ENCODE results near the gene TRIM71. TPM values are rescaled to one million over a fixed set of nuclear protein-coding genes. Genes with fewer than 3 reads are reported as not detected.

The TRIM71 gene
- polyA plus RNA-seq, 3 donors: 0.02 to 0.33 (median 0.06) TPM

DNA sequence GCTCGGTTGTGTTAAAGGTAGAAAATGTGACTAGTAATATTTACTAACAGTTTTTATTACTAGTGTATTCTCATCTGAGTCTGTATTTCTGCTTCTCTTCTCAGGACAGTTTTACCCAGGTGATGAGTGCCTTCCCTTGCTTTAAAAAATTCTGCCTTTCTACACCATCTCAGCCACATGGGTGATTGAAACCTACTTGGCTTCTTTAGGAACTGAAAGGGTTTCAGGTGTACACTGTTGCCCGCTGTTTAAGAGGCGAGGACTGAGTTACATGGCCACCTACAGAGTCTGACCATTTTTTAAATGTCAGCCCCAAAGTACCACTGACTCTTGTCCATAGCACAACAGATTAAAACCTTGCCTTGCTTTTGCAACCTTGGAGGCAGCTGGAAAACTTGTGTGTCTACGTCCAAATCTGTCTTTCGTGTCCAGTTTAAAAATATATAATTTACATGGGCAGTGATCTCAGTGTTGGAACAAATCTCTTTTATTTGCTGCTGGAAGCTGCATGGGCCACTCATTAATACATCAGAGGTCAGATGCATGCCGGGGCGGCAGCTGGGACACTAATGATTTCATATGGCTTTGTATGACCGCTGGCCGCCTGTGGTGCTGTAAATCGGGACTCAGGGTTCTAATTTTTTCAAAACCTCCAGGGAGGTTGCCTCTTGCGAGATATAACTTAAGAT lies 44.6 kb downstream of the TRIM71 start:
- TF ChIP-seq, protein P1, sequence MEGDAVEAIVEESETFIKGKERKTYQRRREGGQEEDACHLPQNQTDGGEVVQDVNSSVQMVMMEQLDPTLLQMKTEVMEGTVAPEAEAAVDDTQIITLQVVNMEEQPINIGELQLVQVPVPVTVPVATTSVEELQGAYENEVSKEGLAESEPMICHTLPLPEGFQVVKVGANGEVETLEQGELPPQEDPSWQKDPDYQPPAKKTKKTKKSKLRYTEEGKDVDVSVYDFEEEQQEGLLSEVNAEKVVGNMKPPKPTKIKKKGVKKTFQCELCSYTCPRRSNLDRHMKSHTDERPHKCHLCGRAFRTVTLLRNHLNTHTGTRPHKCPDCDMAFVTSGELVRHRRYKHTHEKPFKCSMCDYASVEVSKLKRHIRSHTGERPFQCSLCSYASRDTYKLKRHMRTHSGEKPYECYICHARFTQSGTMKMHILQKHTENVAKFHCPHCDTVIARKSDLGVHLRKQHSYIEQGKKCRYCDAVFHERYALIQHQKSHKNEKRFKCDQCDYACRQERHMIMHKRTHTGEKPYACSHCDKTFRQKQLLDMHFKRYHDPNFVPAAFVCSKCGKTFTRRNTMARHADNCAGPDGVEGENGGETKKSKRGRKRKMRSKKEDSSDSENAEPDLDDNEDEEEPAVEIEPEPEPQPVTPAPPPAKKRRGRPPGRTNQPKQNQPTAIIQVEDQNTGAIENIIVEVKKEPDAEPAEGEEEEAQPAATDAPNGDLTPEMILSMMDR (IDR thresholded peaks at IDR 0.05): no peak
- Histone ChIP-seq H3K9ac (ENCODE audit: insufficient read depth, low read length, poor library complexity, severe bottlenecking) (no peak overlapping the region), H3K27me3 (ENCODE audit: control insufficient read depth in 2 of 2, insufficient read depth in 2 of 2, low read length in 2 of 2) (no peaks in the 10 kb centered on the region), H3K79me2 (ENCODE audit: insufficient read depth, low read length) (peaks cover 7% of the 10 kb centered on the region), H3K4me3 (replicated peaks in 1 of 3; ENCODE audit: low read depth in 2 of 3, low read length in 3 of 3) (no peak overlapping the region), H3K4me2 (replicated peaks; ENCODE audit: extremely low read depth, low read length, poor library complexity, severe bottlenecking) (no peak overlapping the region), H3K36me3 (replicated peaks in 1 of 2; ENCODE audit: control insufficient read depth in 1 of 2, insufficient read depth in 2 of 2, low read length in 2 of 2) (no peaks in the 10 kb centered on the region), H3K27ac (ENCODE audit: low read depth in 1 of 2, low read length in 2 of 2) (no peak overlapping the region), H4K20me1 (ENCODE audit: insufficient read depth, low read length) (no peaks in the 10 kb centered on the region), H3K4me1 (ENCODE audit: control insufficient read depth in 1 of 2, insufficient read depth in 2 of 2, low read length in 2 of 2) (peaks cover 6 to 17% of the 10 kb centered on the region in 2 donors), H3K9me3 (replicated peaks in 1 of 2; ENCODE audit: control insufficient read depth in 1 of 2, insufficient read depth in 1 of 2, low read length in 2 of 2) (no peaks in the 10 kb centered on the region), H2AFZ (ENCODE audit: insufficient read depth, low read depth, low read length, poor library complexity, severe bottlenecking) (no peak overlapping the region)
- no peaks in the 10 kb centered on the region for H3K9me3 Mint-ChIP-seq
- peaks cover 0 to 2% (median 1%) of the 10 kb centered on the region in 3 donors for H3K27me3 Mint-ChIP-seq (ENCODE audit: low read depth in 3 of 3)
- no peak overlapping the region for H3K4me3 Mint-ChIP-seq
- intact Hi-C loops (cut with micrococcal nuclease): no loop called here
- H3K36me3 Mint-ChIP-seq: no peaks in the 10 kb centered on the region
- DNase-seq: no peak
- WGBS (ENCODE audit: insufficient coverage): 94% methylated on average over 7 of the region's 11 CpGs
- H3K27ac Mint-ChIP-seq: no peak overlapping the region
- H3K4me1 Mint-ChIP-seq: peaks cover 17% of the 10 kb centered on the region

DNA sequence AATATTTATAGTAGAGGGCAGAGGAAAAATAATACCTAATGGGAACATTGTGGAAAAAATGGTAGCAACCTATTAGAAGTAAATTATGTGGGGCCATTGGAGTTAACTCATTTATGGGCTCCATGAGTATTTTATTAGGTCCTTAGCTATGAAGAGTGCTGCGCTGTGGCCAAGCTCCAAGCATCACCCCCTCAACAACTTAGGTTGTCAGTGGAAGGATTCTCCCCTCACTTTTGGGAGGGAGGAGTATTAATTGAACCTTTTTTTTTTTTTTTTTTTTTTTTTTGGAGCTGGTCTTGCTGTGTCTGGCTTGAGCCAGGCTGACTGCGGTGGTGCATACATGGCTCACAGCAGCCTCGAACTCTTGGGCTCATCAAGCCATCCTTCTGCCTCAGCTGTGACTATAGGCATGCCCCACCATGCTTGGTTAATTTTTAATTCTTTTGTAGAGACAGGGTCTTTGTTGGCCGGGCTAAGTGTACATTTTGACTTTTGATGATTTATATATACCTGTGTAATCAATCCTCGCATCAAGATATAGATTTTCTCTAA lies 45.2 kb downstream of the TRIM71 start:
- Mint-ChIP-seq H3K9me3 (no peaks in the 10 kb centered on the region), H3K4me3 (no peak overlapping the region), H3K27ac (no peak overlapping the region), H3K27me3 (ENCODE audit: low read depth in 3 of 3) (peaks cover 0 to 2% (median 1%) of the 10 kb centered on the region in 3 donors), H3K36me3 (no peaks in the 10 kb centered on the region), H3K4me1 (peaks cover 12% of the 10 kb centered on the region)
- 100% methylated on average over 2 of the region's 5 CpGs for WGBS (ENCODE audit: insufficient coverage)
- Histone ChIP-seq H3K4me1 (ENCODE audit: control insufficient read depth in 1 of 2, insufficient read depth in 2 of 2, low read length in 2 of 2) (peaks cover 6 to 11% of the 10 kb centered on the region in 2 donors), H3K4me3 (replicated peaks in 1 of 3; ENCODE audit: low read depth in 2 of 3, low read length in 3 of 3) (no peak overlapping the region), H3K36me3 (replicated peaks in 1 of 2; ENCODE audit: control insufficient read depth in 1 of 2, insufficient read depth in 2 of 2, low read length in 2 of 2) (no peaks in the 10 kb centered on the region), H3K9me3 (replicated peaks in 1 of 2; ENCODE audit: control insufficient read depth in 1 of 2, insufficient read depth in 1 of 2, low read length in 2 of 2) (no peaks in the 10 kb centered on the region), H3K79me2 (ENCODE audit: insufficient read depth, low read length) (peaks cover 7% of the 10 kb centered on the region), H3K27ac (ENCODE audit: low read depth in 1 of 2, low read length in 2 of 2) (no peak overlapping the region), H2AFZ (ENCODE audit: insufficient read depth, low read depth, low read length, poor library complexity, severe bottlenecking) (no peak overlapping the region), H3K27me3 (ENCODE audit: control insufficient read depth in 2 of 2, insufficient read depth in 2 of 2, low read length in 2 of 2) (no peaks in the 10 kb centered on the region), H3K9ac (ENCODE audit: insufficient read depth, low read length, poor library complexity, severe bottlenecking) (no peak overlapping the region), H3K4me2 (replicated peaks; ENCODE audit: extremely low read depth, low read length, poor library complexity, severe bottlenecking) (no peak overlapping the region), H4K20me1 (ENCODE audit: insufficient read depth, low read length) (no peaks in the 10 kb centered on the region)
- TF ChIP-seq, protein P1 (IDR thresholded peaks at IDR 0.05): no peak
- intact Hi-C loops (cut with micrococcal nuclease): no loop called here
- no peak for DNase-seq

Measured in CD14-positive monocyte (primary cell).